HFF-Myc (cell line): ENCODE data around the gene CCDC112.

Source experiments
- DNase-seq: peaks from one replicate; pipeline ENCODE4 v3.0.0-alpha.2; 2011; ENCODE audit warnings: low read depth; ENCODE audit errors: extremely low read depth
- H3K4me3 ChIP-seq: replicated peaks from 2 replicates; pipeline ENCODE4 v1.5.1; 2011; ENCODE audit warnings: low read depth, mild to moderate bottlenecking, control low read depth, low read length
- CTCF ChIP-seq: IDR thresholded peaks from 2 replicates; pipeline ENCODE4 v1.5.1; 2012; ENCODE audit warnings: mild to moderate bottlenecking, low read depth, low read length, control low read depth; ENCODE audit errors: missing control alignments

The CCDC112 gene

GRCh38 chr5:115282131-115282530 lies 14.3 kb downstream of the CCDC112 start:
- no peak overlapping the region for H3K4me3 ChIP-seq
- DNase-seq, result no peak
- TF ChIP-seq CTCF, result no peak

GRCh38 chr5:115274584-115274983 lies 21.9 kb downstream of the CCDC112 start:
- no peak overlapping the region for H3K4me3 ChIP-seq
- DNase-seq, result no peak
- TF ChIP-seq CTCF, result no peak

- TF ChIP-seq CTCF, result no peak
- H3K4me3 ChIP-seq, result no peak overlapping the region
- DNase-seq, result no peak
Observed at GRCh38 chr5:115272297-115272958, 24.0 kb downstream of the CCDC112 start.

- H3K4me3 ChIP-seq, result no peak overlapping the region
- TF ChIP-seq CTCF, result no peak
- DNase-seq, result no peak
Observed at GRCh38 chr5:115271295-115272050, 25.0 kb downstream of the CCDC112 start.

- no peak for DNase-seq
- no peak for TF ChIP-seq CTCF
- no peak overlapping the region for H3K4me3 ChIP-seq
Observed at GRCh38 chr5:115267617-115268016, 28.8 kb downstream of the CCDC112 start.

GRCh38 chr5:115265220-115265619 lies 31.2 kb downstream of the CCDC112 start:
- H3K4me3 ChIP-seq, result no peak overlapping the region
- no peak for DNase-seq
- no peak for TF ChIP-seq CTCF
